ENCODE data around the gene ZER1. TPM values are rescaled to one million over a fixed set of nuclear protein-coding genes. Genes with fewer than 3 reads are reported as not detected.

ZER1 gene
- total RNA-seq, 4 donors from 2014 or later: 30.9 to 80.1 (median 34.7) TPM

DNA sequence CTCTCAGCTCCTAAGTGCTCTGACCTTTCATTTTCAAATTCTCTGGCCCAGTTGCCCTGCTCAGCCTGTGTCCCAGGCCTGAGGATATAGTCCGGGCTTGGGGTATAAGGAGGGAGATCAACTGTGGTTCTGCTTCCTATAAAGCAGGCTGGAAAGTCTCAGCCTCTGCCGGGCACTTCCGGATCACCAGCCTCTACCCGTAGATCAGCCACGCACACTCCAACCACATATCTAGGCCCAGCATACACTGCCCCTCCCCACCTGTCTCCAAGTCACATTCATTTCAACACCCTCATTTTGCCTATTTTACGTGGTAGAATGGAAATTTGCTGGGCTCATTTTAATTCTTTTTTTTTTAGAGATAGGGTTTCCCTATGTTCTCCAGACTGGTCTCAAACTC, 3.1 kb downstream of the ZER1 start:
- TF ChIP-seq, protein P1, sequence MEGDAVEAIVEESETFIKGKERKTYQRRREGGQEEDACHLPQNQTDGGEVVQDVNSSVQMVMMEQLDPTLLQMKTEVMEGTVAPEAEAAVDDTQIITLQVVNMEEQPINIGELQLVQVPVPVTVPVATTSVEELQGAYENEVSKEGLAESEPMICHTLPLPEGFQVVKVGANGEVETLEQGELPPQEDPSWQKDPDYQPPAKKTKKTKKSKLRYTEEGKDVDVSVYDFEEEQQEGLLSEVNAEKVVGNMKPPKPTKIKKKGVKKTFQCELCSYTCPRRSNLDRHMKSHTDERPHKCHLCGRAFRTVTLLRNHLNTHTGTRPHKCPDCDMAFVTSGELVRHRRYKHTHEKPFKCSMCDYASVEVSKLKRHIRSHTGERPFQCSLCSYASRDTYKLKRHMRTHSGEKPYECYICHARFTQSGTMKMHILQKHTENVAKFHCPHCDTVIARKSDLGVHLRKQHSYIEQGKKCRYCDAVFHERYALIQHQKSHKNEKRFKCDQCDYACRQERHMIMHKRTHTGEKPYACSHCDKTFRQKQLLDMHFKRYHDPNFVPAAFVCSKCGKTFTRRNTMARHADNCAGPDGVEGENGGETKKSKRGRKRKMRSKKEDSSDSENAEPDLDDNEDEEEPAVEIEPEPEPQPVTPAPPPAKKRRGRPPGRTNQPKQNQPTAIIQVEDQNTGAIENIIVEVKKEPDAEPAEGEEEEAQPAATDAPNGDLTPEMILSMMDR (IDR thresholded peaks at IDR 0.05; ENCODE audit: low read depth): no peak

GRCh38 chr9:128765499-128765898, 6.2 kb downstream of the ZER1 start:
- TF ChIP-seq, protein P1 (IDR thresholded peaks at IDR 0.05; ENCODE audit: low read depth): no peak

- TF ChIP-seq, protein P1 (IDR thresholded peaks at IDR 0.05; ENCODE audit: low read depth): no peak
These were observed 7.4 kb downstream of the ZER1 start for GRCh38 chr9:128764361-128764760.

DNA sequence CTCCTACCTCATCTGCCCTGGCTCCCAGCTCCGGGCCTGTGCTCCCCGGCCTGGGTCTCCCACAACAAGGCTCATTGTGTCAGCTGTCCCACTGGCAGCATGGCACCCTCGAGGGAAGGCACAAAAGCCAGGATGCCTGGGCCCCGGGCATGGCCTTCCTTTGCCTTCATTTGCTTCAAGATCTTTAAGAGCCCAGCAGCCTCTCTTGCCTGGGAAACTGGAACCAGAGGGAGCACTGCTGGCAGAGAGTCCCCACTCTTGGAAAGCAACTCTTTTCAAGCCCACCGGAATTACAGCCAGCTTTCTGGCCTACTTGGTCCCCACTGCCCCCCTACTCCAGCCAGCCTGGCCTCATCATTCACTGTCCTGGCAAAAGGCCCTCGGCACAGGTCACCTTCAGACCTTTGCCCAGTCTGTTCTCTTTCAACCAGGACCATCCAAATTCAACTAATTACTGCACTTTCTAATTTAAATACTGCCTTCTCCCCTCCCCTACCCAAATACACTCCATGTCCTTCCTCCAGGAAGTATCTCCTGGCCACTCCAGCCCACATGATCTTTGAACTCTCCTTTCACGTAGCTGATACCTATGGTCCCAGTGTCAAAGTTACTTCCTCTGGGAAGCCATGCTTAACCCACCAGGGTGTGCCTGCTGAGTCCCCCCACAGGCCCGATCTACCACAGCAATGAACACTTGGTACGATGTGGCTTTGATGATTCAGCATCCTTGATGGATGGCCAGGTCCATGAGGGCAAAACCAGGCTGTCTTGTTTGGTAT, 8.9 kb downstream of the ZER1 start:
- TF ChIP-seq, protein P1 (IDR thresholded peaks at IDR 0.05; ENCODE audit: low read depth): no peak

GRCh38 chr9:128757602-128758001, 14.1 kb downstream of the ZER1 start:
- TF ChIP-seq, protein P1 (IDR thresholded peaks at IDR 0.05; ENCODE audit: low read depth): no peak

DNA sequence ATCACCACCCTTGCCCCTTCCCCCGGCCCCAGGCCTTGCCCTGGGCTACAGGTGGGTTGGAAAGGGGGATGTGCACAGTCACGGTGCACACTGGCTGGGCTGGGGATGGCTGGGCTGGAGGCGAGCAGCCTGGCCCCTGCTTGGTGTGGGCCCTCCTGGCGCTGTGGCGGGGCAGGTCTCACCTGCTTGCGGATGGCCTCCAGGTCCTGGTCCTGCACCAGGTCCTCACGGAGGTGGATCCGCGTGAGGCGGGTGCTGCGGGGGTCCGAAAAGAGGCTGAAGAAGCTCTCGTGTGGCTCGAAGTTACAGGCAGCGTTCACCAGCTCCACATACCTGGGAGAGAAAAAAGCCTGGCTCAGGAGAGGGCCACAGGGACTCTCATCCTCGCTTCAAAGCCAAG, 18.1 kb downstream of the ZER1 start:
- TF ChIP-seq, protein P1 (IDR thresholded peaks at IDR 0.05; ENCODE audit: low read depth): no peak

DNA sequence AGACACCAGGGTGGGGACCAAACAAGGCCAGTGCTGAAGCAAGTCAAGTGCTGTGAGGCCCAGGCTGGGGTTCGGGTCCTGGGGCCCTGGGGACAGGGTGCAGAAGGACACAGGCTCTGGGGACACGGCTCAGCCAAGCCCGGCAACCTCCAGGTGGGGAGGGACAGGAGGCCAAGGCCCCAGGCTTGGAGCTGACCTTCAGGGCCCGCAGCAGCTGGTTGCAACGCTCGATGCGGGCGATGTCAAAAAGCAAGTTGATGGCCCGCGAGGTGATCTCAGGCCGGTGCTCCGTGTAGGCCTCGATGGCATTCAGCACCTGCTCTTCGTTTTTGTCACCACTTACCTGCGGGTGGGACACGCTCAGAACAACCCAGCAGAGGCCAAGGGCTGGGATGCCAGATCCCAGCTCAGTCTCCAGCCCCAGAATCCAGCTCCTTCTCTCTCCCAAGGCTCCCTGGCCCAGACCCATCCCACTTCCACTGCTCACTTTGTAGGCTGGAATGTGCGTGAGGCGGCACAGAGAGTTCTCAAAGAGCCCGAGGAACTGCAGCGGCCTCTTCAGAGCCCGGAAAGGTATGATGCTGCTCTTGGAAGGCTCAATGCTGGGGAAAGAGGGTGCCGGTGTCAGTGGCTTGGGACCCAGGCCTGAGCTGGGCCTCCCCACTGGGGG, 20.7 kb downstream of the ZER1 start:
- TF ChIP-seq, protein P1 (IDR thresholded peaks at IDR 0.05; ENCODE audit: low read depth): no peak

Data from subcutaneous adipose tissue (tissue), 4 donors.